H9 (cell line): ENCODE measurements around the gene KIF12. TPM values are rescaled to one million over a fixed set of nuclear protein-coding genes. Genes with fewer than 3 reads are reported as not detected.

Experiments
- DNase-seq: peaks from one replicate; pipeline ENCODE4 v3.0.0-alpha.2; 2017
- H2AFZ ChIP-seq: one replicate; pipeline ENCODE4 v1.6.1; 2013; ENCODE audit warnings: mild to moderate bottlenecking, low read length, control low read depth, moderate library complexity
- H2AK5ac ChIP-seq: 2 replicates; pipeline ENCODE4 v1.6.1; 2013; ENCODE audit warnings: low read length, control low read depth, mixed read lengths; ENCODE audit not compliant: insufficient read length
- H2BK120ac ChIP-seq: one replicate; pipeline ENCODE4 v1.6.1; 2013; ENCODE audit warnings: low read depth, mild to moderate bottlenecking, low read length, control low read depth, inconsistent platforms; ENCODE audit not compliant: poor library complexity, severe bottlenecking
- H2BK12ac ChIP-seq: 2 replicates; pipeline ENCODE4 v1.6.1; 2013; ENCODE audit warnings: low read length, control low read depth, mixed read lengths, low read depth; ENCODE audit not compliant: insufficient read length
- H2BK15ac ChIP-seq: 2 replicates; pipeline ENCODE4 v1.6.1; 2013; ENCODE audit warnings: low read depth, low read length, control low read depth
- H2BK20ac ChIP-seq: one replicate; pipeline ENCODE4 v1.6.1; 2013; ENCODE audit warnings: low read depth, mild to moderate bottlenecking, low read length, control low read depth, inconsistent platforms; ENCODE audit not compliant: poor library complexity, severe bottlenecking
- H2BK5ac ChIP-seq: 2 replicates; pipeline ENCODE4 v1.6.1; 2013; ENCODE audit warnings: low read length, control low read depth, mixed read lengths; ENCODE audit not compliant: insufficient read length
- H3K14ac ChIP-seq: 2 replicates; pipeline ENCODE4 v1.6.1; 2013; ENCODE audit warnings: low read length, control low read depth; ENCODE audit not compliant: insufficient read depth
- H3K18ac ChIP-seq: 2 replicates; pipeline ENCODE4 v1.6.1; 2013; ENCODE audit warnings: low read depth, mild to moderate bottlenecking, mixed read lengths, low read length, control low read depth; ENCODE audit not compliant: insufficient read length
- H3K23ac ChIP-seq: 2 replicates; pipeline ENCODE4 v1.6.1; 2013; ENCODE audit warnings: low read length, control low read depth, mixed read lengths, low read depth; ENCODE audit not compliant: insufficient read length
- H3K23me2 ChIP-seq: 2 replicates; pipeline ENCODE4 v1.6.1; 2013; ENCODE audit warnings: low read depth, mild to moderate bottlenecking, mixed read lengths, low read length, control low read depth; ENCODE audit not compliant: insufficient read length, poor library complexity, severe bottlenecking
- H3K27ac ChIP-seq: 2 replicates; pipeline ENCODE4 v1.5.1; 2013; ENCODE audit warnings: low read length, control low read depth, mixed read lengths, low read depth; ENCODE audit not compliant: insufficient read length
- H3K27me3 ChIP-seq: 2 replicates; pipeline ENCODE4 v1.6.1; 2013; ENCODE audit warnings: low read length, control low read depth, inconsistent platforms; ENCODE audit not compliant: insufficient read depth
- H3K4ac ChIP-seq: 2 replicates; pipeline ENCODE4 v1.6.1; 2013; ENCODE audit warnings: low read depth, mild to moderate bottlenecking, control low read depth, inconsistent platforms, low read length, moderate library complexity
- H3K4me1 ChIP-seq: 2 replicates; pipeline ENCODE4 v1.6.1; 2013; ENCODE audit warnings: low read length, control low read depth, inconsistent platforms; ENCODE audit not compliant: insufficient read depth
- H3K4me2 ChIP-seq: 2 replicates; pipeline ENCODE4 v1.6.1; 2013; ENCODE audit warnings: low read length, control low read depth, mixed read lengths; ENCODE audit not compliant: insufficient read length, insufficient read depth
- H3K56ac ChIP-seq: 2 replicates; pipeline ENCODE4 v1.6.1; 2013; ENCODE audit warnings: low read depth, mild to moderate bottlenecking, mixed read lengths, low read length, control low read depth; ENCODE audit not compliant: insufficient read length
- H3K79me1 ChIP-seq: 2 replicates; pipeline ENCODE4 v1.6.1; 2013; ENCODE audit warnings: low read depth, mild to moderate bottlenecking, moderate library complexity, low read length, control low read depth, inconsistent platforms; ENCODE audit not compliant: insufficient read depth, poor library complexity, severe bottlenecking
- H3K79me2 ChIP-seq: 2 replicates; pipeline ENCODE4 v1.6.1; 2013; ENCODE audit warnings: low read length, control low read depth, inconsistent platforms; ENCODE audit not compliant: insufficient read depth
- H3K9ac ChIP-seq: 2 replicates; pipeline ENCODE4 v1.6.1; 2013; ENCODE audit warnings: low read length, control low read depth, mixed read lengths; ENCODE audit not compliant: insufficient read length; ENCODE audit errors: extremely low read depth
- H3K9me3 ChIP-seq: one replicate; pipeline ENCODE4 v1.6.1; 2013; ENCODE audit warnings: low read depth, low read length, inconsistent platforms; ENCODE audit not compliant: control insufficient read depth
- H3T11ph ChIP-seq: one replicate; pipeline ENCODE4 v1.6.1; 2013; ENCODE audit warnings: mild to moderate bottlenecking, low read length, control low read depth, inconsistent platforms
- H4K20me1 ChIP-seq: one replicate; pipeline ENCODE4 v1.6.1; 2013; ENCODE audit not compliant: control insufficient read depth, insufficient read length, insufficient read depth
- H4K5ac ChIP-seq: 2 replicates; pipeline ENCODE4 v1.6.1; 2013; ENCODE audit warnings: low read depth, mild to moderate bottlenecking, mixed read lengths, low read length, control low read depth; ENCODE audit not compliant: insufficient read length
- H4K8ac ChIP-seq: replicated peaks from 2 replicates; pipeline ENCODE4 v1.6.1; 2013; ENCODE audit warnings: low read length, control low read depth, mixed read lengths, low read depth; ENCODE audit not compliant: insufficient read length
- H4K91ac ChIP-seq: 2 replicates; pipeline ENCODE4 v1.6.1; 2013; ENCODE audit warnings: low read depth, mild to moderate bottlenecking, moderate library complexity, mixed read lengths, low read length, control low read depth; ENCODE audit not compliant: insufficient read length
- H3K27ac Mint-ChIP-seq, 3 experiments: 2 replicates in 2 of 3; 3 replicates in 1 of 3; pipeline ENCODE4 v1.8.0; 2020 to 2021; ENCODE audit warnings: mixed read lengths in 3 of 3, mild to moderate bottlenecking in 1 of 3, moderate library complexity in 1 of 3
- H3K27me3 Mint-ChIP-seq: 2 replicates; pipeline ENCODE4 v1.8.0; 2021; ENCODE audit warnings: low read depth, mild to moderate bottlenecking, moderate library complexity, mixed read lengths
- H3K36me3 Mint-ChIP-seq, 3 experiments: 2 replicates in 2 of 3; 3 replicates in 1 of 3; pipeline ENCODE4 v1.8.0; 2020 to 2021; ENCODE audit warnings: low read depth in 3 of 3, mixed read lengths in 3 of 3; ENCODE audit not compliant: insufficient read depth in 1 of 3
- H3K4me1 Mint-ChIP-seq, 2 experiments: 2 replicates each; pipeline ENCODE4 v1.8.0; 2020; ENCODE audit warnings: mixed read lengths in 2 of 2
- H3K4me3 Mint-ChIP-seq, 2 experiments: 2 replicates in 1 of 2; 3 replicates in 1 of 2; pipeline ENCODE4 v1.8.0; 2020 to 2021; ENCODE audit warnings: mild to moderate bottlenecking in 2 of 2, mixed read lengths in 2 of 2, moderate library complexity in 1 of 2
- H3K9me3 Mint-ChIP-seq, 2 experiments: 2 replicates in 1 of 2; 3 replicates in 1 of 2; pipeline ENCODE4 v1.8.0; 2020; ENCODE audit warnings: mild to moderate bottlenecking in 2 of 2, mixed read lengths in 2 of 2, moderate library complexity in 1 of 2
- WGBS: extraction: QIAGEN DNeasy Blood & Tissue Kit; methylation state at CpG from one replicate; pipeline ENCODE4 v1.1.7; 2013; ENCODE audit warnings: missing lambda C conversion rate, low lambda C conversion rate, mixed read lengths; ENCODE audit not compliant: insufficient read length; ENCODE audit errors: extremely low coverage; 5-methylcytosine and 5-hydroxymethylcytosine counted together
- total RNA-seq: library from RNA; stranded (reverse); gene quantifications from 2 replicates; pipeline ENCODE4 v1.2.1, GENCODE V29; 2021
- TF ChIP-seq, protein P1 (sequence below): fragments of 200-600 bp; sonication (generic); conservative IDR thresholded peaks from 3 replicates; pipeline ENCODE4 v1.8.0; 2021; ENCODE audit warnings: antibody characterized with exemption, mild to moderate bottlenecking

Gene KIF12
- total RNA-seq, 1 experiment from 2014 or later: 3.3 TPM

DNA sequence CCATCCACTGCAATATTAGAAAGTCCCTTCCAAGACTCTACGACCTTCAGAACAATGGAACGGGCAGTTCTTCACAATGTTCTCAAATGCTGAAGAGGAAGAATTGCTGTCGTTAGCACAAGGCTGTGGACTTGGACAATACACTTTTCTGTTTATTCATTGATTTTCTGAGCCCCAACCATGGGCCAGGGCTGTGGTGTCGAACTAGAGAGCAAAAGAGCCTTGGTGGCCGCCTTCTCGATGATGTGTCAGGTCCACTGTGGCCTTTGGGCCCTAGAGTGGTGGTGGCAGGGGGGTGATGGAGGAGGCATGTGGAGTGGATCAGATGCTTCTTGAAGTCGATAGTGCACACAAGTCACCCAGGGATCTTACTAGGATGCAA, 18.5 kb upstream of the KIF12 start:
- no peak overlapping the region for H3K27ac ChIP-seq
- H3K4me1 ChIP-seq: no peaks in the 10 kb centered on the region
- no peak overlapping the region for H3K56ac ChIP-seq
- no peak overlapping the region for H3K4me2 ChIP-seq
- H4K5ac ChIP-seq: no peak overlapping the region
- H3K4me3 Mint-ChIP-seq: no peak overlapping the region
- H3K9me3 Mint-ChIP-seq: no peaks in the 10 kb centered on the region
- H2BK5ac ChIP-seq: no peak overlapping the region
- H3K4ac ChIP-seq: no peak overlapping the region
- H3K23ac ChIP-seq: no peak overlapping the region
- TF ChIP-seq, protein P1, sequence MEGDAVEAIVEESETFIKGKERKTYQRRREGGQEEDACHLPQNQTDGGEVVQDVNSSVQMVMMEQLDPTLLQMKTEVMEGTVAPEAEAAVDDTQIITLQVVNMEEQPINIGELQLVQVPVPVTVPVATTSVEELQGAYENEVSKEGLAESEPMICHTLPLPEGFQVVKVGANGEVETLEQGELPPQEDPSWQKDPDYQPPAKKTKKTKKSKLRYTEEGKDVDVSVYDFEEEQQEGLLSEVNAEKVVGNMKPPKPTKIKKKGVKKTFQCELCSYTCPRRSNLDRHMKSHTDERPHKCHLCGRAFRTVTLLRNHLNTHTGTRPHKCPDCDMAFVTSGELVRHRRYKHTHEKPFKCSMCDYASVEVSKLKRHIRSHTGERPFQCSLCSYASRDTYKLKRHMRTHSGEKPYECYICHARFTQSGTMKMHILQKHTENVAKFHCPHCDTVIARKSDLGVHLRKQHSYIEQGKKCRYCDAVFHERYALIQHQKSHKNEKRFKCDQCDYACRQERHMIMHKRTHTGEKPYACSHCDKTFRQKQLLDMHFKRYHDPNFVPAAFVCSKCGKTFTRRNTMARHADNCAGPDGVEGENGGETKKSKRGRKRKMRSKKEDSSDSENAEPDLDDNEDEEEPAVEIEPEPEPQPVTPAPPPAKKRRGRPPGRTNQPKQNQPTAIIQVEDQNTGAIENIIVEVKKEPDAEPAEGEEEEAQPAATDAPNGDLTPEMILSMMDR: no peak
- H3K27ac Mint-ChIP-seq: no peak overlapping the region
- H2BK12ac ChIP-seq: no peak overlapping the region
- no peak overlapping the region for H3K18ac ChIP-seq
- H2BK15ac ChIP-seq: no peak overlapping the region
- H3K79me2 ChIP-seq: no peaks in the 10 kb centered on the region
- no peak overlapping the region for H4K91ac ChIP-seq
- no peak overlapping the region for H2AK5ac ChIP-seq
- H3K9ac ChIP-seq: no peak overlapping the region
- no peak overlapping the region for H2BK20ac ChIP-seq
- H3T11ph ChIP-seq: no peak overlapping the region
- H4K8ac ChIP-seq: no peak overlapping the region
- H2BK120ac ChIP-seq: no peak overlapping the region
- H3K23me2 ChIP-seq: no peaks in the 10 kb centered on the region
- WGBS: no CpG with 5 or more reads among the region's 7 CpGs
- H3K4me1 Mint-ChIP-seq: peaks cover 7 to 18% of the 10 kb centered on the region in 2 experiments
- H3K27me3 ChIP-seq: no peaks in the 10 kb centered on the region
- H3K36me3 Mint-ChIP-seq: no peaks in the 10 kb centered on the region
- H2AFZ ChIP-seq: no peak overlapping the region
- no peak for DNase-seq
- H3K79me1 ChIP-seq: no peaks in the 10 kb centered on the region
- H3K9me3 ChIP-seq: no peaks in the 10 kb centered on the region
- no peaks in the 10 kb centered on the region for H4K20me1 ChIP-seq
- no peak overlapping the region for H3K14ac ChIP-seq
- H3K27me3 Mint-ChIP-seq: peaks cover 27% of the 10 kb centered on the region
